K562 (cell line): Measurements from ENCODE around the gene FRYL. TPM values are rescaled to one million over a fixed set of nuclear protein-coding genes. Genes with fewer than 3 reads are reported as not detected.

Experiments
- CEBPB ChIP-seq: fragments of 450-650 bp; IDR thresholded peaks from 2 replicates; pipeline ENCODE4 v1.6.1; 2016; ENCODE audit warnings: missing genetic modification characterization, missing compliant biosample characterization
- COPS2 ChIP-seq: fragments of 450-650 bp; conservative IDR thresholded peaks from 2 replicates; pipeline ENCODE4 v1.6.1; 2016; ENCODE audit warnings: mild to moderate bottlenecking, moderate library complexity
- HMG20B ChIP-seq: fragments of 250-450 bp; sonication (Bioruptor Pico); IDR thresholded peaks from 2 replicates; pipeline ENCODE4 v1.5.0; 2021; ENCODE audit warnings: mild to moderate bottlenecking
- MEIS2 ChIP-seq: fragments of 450-650 bp; IDR thresholded peaks from 2 replicates; pipeline ENCODE4 v1.6.1; 2014; ENCODE audit warnings: mild to moderate bottlenecking; ENCODE audit not compliant: partially characterized antibody
- NR1H2 ChIP-seq: sonication (generic); formaldehyde crosslinking; IDR thresholded peaks from 2 replicates; pipeline ENCODE4 v1.4.0; 2020; ENCODE audit warnings: mild to moderate bottlenecking, missing genetic modification reagents
- NRF1 ChIP-seq, 2 experiments: fragments of 450-650 bp; IDR thresholded peaks in 1 of 2; conservative IDR thresholded peaks in 1 of 2; 2 replicates each; pipeline ENCODE4 v1.6.1; 2014; ENCODE audit warnings: mild to moderate bottlenecking in 2 of 2
- PHF21A ChIP-seq: fragments of 450-650 bp; IDR thresholded peaks from 2 replicates; pipeline ENCODE4 v1.6.1; 2017; ENCODE audit warnings: low read depth, borderline replicate concordance
- POLR2A ChIP-seq: fragments of 450-650 bp; conservative IDR thresholded peaks from 2 replicates; pipeline ENCODE4 v1.6.1; 2016
- POLR2G ChIP-seq: fragments of 200-400 bp; formaldehyde crosslinking; IDR thresholded peaks from 2 replicates; pipeline ENCODE4 v1.6.1; 2017; ENCODE audit warnings: low read depth, mild to moderate bottlenecking, antibody characterized with exemption, low read length, moderate library complexity
- RFX5 ChIP-seq: IDR thresholded peaks from 2 replicates; pipeline ENCODE4 v1.6.1; 2011; ENCODE audit warnings: low read depth, mild to moderate bottlenecking, improper control_type of control experiment, low read length
- SREBF1 ChIP-seq: fragments of 150-350 bp; IDR thresholded peaks from 2 replicates; pipeline ENCODE4 v1.6.1; 2014; ENCODE audit warnings: antibody characterized with exemption, low read depth, low read length, borderline replicate concordance
- ZFP1 ChIP-seq: fragments of 450-650 bp; formaldehyde crosslinking; IDR thresholded peaks from 2 replicates; pipeline ENCODE4 v1.4.0; 2020; ENCODE audit warnings: mild to moderate bottlenecking, mixed read lengths
- polyA plus RNA-seq, 8 experiments: library from polyadenylated mRNA; depleted of rRNA in 4 of 8; stranded (reverse) in 5 of 8; unstranded in 3 of 8; fragments of >200 nt; fragmentation: Nextera tagmentation in 2 of 8; fragmentation: Illumina TruSeq in 1 of 8; extraction: Ambion mirVana in 2 of 8; extraction: Trizol in 1 of 8; gene quantifications; 2 replicates each; pipeline versions ENCODE4 v1.2.1 to v1.2.3, GENCODE V29; 2011 to 2014; ENCODE audit warnings: inconsistent platforms in 1 of 8, missing spikeins in 1 of 8
- total RNA-seq, 7 experiments: library from RNA; depleted of rRNA in 6 of 7; stranded (reverse); fragments of >200 nt in 6 of 7; fragmentation: Illumina TruSeq in 2 of 7; extraction: Trizol in 2 of 7; gene quantifications; 2 replicates each; pipeline versions ENCODE4 v1.2.1 to v1.2.3, GENCODE V29; 2011 to 2021; ENCODE audit warnings: low replicate concordance in 1 of 7
- TF ChIP-seq, protein P1 (sequence below): sonication (generic); formaldehyde crosslinking; IDR thresholded peaks from 2 replicates; pipeline ENCODE4 v1.8.0; 2022; ENCODE audit warnings: mild to moderate bottlenecking, missing genetic modification reagents, borderline replicate concordance
- TF ChIP-seq, protein P2 (sequence below): fragments of 250-450 bp; sonication (Bioruptor Pico); IDR thresholded peaks from 2 replicates; pipeline ENCODE4 v1.5.0; 2020; ENCODE audit warnings: mild to moderate bottlenecking
- TF ChIP-seq, protein P3 (sequence below): sonication (generic); formaldehyde crosslinking; IDR thresholded peaks from 2 replicates; pipeline ENCODE4 v1.8.0; 2023; ENCODE audit warnings: mild to moderate bottlenecking, missing genetic modification reagents
- TF ChIP-seq, protein P4 (sequence below): sonication (generic); formaldehyde crosslinking; IDR thresholded peaks from 2 replicates; pipeline ENCODE4 v1.8.0; 2022; ENCODE audit warnings: mild to moderate bottlenecking, missing genetic modification reagents
- TF ChIP-seq, protein P5 (sequence below): sonication (generic); formaldehyde crosslinking; IDR thresholded peaks from 2 replicates; pipeline ENCODE4 v1.8.1; 2023; ENCODE audit warnings: mild to moderate bottlenecking, missing genetic modification reagents, moderate library complexity
- TF ChIP-seq, protein P6 (sequence below): fragments of 450-650 bp; formaldehyde crosslinking; IDR thresholded peaks from 2 replicates; pipeline ENCODE4 v1.4.0; 2020; ENCODE audit warnings: mild to moderate bottlenecking, moderate library complexity

FRYL gene
- total and polyA plus RNA-seq, 9 of the 15 experiments (the other 6 are each of a cell fraction or from before 2014, with no cell fraction given), result 7.2 to 34.9 (median 15.9) TPM

DNA sequence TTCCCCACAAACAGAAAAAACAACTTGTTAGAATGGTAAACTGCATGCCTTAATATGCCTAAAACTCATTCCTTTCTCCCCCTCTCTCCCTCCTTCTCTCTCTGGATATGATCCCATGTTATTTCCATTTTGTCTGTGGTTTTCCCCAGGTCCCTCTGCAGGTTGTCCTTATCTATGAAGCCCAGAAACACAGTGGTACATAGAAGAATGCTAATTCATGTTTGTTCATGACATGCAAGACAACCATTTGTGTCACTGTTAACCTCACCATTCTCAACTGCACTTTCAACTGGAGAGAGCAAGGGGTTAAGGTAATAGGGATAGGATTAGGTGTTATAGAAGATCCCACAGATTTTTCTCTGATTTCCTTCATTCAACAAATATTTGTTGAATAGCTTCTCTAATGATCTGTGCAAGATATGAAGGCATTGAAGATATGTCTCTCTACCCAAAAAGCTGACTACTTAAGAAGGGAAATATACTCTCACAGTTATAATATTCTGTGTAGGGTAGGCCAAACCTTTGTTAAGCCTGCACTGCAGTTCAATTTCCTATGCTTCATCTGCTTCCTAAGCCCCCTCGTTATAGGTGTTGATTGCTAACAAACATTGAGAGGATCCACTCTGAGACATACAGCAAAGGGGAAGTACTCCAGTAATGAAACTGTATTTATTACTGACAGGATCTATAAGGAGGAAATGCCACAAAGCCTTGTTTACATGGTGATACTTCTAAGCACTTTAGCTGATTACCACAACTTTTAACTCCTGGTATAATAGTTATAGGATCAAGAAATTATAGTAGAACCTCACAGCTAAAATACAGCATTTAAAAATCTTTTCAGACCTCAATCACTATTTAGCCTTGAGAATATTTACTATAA lies 96.1 kb downstream of the FRYL start (continued):
- TF ChIP-seq, protein P1, sequence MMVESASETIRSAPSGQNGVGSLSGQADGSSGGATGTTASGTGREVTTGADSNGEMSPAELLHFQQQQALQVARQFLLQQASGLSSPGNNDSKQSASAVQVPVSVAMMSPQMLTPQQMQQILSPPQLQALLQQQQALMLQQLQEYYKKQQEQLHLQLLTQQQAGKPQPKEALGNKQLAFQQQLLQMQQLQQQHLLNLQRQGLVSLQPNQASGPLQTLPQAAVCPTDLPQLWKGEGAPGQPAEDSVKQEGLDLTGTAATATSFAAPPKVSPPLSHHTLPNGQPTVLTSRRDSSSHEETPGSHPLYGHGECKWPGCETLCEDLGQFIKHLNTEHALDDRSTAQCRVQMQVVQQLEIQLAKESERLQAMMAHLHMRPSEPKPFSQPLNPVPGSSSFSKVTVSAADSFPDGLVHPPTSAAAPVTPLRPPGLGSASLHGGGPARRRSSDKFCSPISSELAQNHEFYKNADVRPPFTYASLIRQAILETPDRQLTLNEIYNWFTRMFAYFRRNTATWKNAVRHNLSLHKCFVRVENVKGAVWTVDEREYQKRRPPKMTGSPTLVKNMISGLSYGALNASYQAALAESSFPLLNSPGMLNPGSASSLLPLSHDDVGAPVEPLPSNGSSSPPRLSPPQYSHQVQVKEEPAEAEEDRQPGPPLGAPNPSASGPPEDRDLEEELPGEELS, result no peak
- TF ChIP-seq NR1H2 (CRISPR knock-in tag), result no peak
- TF ChIP-seq, protein P2, sequence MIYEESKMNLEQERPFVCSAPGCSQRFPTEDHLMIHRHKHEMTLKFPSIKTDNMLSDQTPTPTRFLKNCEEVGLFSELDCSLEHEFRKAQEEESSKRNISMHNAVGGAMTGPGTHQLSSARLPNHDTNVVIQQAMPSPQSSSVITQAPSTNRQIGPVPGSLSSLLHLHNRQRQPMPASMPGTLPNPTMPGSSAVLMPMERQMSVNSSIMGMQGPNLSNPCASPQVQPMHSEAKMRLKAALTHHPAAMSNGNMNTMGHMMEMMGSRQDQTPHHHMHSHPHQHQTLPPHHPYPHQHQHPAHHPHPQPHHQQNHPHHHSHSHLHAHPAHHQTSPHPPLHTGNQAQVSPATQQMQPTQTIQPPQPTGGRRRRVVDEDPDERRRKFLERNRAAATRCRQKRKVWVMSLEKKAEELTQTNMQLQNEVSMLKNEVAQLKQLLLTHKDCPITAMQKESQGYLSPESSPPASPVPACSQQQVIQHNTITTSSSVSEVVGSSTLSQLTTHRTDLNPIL (CRISPR knock-in tag), result no peak
- TF ChIP-seq, protein P3, sequence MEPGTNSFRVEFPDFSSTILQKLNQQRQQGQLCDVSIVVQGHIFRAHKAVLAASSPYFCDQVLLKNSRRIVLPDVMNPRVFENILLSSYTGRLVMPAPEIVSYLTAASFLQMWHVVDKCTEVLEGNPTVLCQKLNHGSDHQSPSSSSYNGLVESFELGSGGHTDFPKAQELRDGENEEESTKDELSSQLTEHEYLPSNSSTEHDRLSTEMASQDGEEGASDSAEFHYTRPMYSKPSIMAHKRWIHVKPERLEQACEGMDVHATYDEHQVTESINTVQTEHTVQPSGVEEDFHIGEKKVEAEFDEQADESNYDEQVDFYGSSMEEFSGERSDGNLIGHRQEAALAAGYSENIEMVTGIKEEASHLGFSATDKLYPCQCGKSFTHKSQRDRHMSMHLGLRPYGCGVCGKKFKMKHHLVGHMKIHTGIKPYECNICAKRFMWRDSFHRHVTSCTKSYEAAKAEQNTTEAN, result no peak
- no peak for TF ChIP-seq NRF1 (conservative IDR thresholded peaks at IDR 0.05 in 1 of 2, IDR thresholded peaks at IDR 0.05 in 1 of 2)
- no peak for TF ChIP-seq POLR2A
- TF ChIP-seq POLR2G, result no peak
- TF ChIP-seq COPS2, result no peak
- TF ChIP-seq, protein P4, sequence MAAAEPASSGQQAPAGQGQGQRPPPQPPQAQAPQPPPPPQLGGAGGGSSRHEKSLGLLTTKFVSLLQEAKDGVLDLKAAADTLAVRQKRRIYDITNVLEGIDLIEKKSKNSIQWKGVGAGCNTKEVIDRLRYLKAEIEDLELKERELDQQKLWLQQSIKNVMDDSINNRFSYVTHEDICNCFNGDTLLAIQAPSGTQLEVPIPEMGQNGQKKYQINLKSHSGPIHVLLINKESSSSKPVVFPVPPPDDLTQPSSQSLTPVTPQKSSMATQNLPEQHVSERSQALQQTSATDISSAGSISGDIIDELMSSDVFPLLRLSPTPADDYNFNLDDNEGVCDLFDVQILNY, result no peak
- TF ChIP-seq CEBPB, result peak; percentile 28; the same call in 1 of the 2 replicates
- TF ChIP-seq RFX5, result no peak
- TF ChIP-seq SREBF1, result no peak
- no peak for TF ChIP-seq ZFP1 (CRISPR knock-in tag)
- TF ChIP-seq MEIS2, result peak; percentile 87
- TF ChIP-seq, protein P5, sequence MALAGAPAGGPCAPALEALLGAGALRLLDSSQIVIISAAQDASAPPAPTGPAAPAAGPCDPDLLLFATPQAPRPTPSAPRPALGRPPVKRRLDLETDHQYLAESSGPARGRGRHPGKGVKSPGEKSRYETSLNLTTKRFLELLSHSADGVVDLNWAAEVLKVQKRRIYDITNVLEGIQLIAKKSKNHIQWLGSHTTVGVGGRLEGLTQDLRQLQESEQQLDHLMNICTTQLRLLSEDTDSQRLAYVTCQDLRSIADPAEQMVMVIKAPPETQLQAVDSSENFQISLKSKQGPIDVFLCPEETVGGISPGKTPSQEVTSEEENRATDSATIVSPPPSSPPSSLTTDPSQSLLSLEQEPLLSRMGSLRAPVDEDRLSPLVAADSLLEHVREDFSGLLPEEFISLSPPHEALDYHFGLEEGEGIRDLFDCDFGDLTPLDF (CRISPR knock-in tag), result no peak
- no peak for TF ChIP-seq HMG20B (CRISPR knock-in tag)
- TF ChIP-seq PHF21A, result no peak
- TF ChIP-seq, protein P6, sequence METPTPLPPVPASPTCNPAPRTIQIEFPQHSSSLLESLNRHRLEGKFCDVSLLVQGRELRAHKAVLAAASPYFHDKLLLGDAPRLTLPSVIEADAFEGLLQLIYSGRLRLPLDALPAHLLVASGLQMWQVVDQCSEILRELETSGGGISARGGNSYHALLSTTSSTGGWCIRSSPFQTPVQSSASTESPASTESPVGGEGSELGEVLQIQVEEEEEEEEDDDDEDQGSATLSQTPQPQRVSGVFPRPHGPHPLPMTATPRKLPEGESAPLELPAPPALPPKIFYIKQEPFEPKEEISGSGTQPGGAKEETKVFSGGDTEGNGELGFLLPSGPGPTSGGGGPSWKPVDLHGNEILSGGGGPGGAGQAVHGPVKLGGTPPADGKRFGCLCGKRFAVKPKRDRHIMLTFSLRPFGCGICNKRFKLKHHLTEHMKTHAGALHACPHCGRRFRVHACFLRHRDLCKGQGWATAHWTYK (CRISPR knock-in tag), result no peak
